ENCODE measurements around the gene ATP6V1B1.

ATP6V1B1 gene

GRCh38 chr2:70927641-70928040 lies 8.1 kb upstream of the ATP6V1B1 start:
- peaks cover 7% of the 10 kb centered on the region for H3K4me1 ChIP-seq (ENCODE audit: control insufficient read depth, low read length)
- no peaks in the 10 kb centered on the region for H4K20me1 ChIP-seq (ENCODE audit: control insufficient read depth, insufficient read depth, low read depth, low read length)

GRCh38 chr2:70928366-70928765 lies 7.3 kb upstream of the ATP6V1B1 start:
- Histone ChIP-seq H3K79me2 (ENCODE audit: control insufficient read depth, low read length) (no peaks in the 10 kb centered on the region), H3K4me2 (ENCODE audit: low read length) (no peak overlapping the region), H3K4me3 (ENCODE audit: low read length) (no peak overlapping the region), H3K9me3 (ENCODE audit: control insufficient read depth, insufficient read depth, low read length) (no peaks in the 10 kb centered on the region), H3K9me2 (replicated peaks; ENCODE audit: control insufficient read depth, low read length) (no peaks in the 10 kb centered on the region), H3K4me1 (ENCODE audit: control insufficient read depth, low read length) (peaks cover 7% of the 10 kb centered on the region), H4K20me1 (ENCODE audit: control insufficient read depth, insufficient read depth, low read depth, low read length) (no peaks in the 10 kb centered on the region), H3K36me3 (ENCODE audit: control insufficient read depth, low read length) (no peaks in the 10 kb centered on the region), H3K27me3 (ENCODE audit: control insufficient read depth, low read length) (peaks cover 4% of the 10 kb centered on the region), H3F3A (ENCODE audit: control insufficient read depth, insufficient read depth) (no peaks in the 10 kb centered on the region), H3K27ac (ENCODE audit: low read depth, low read length) (no peak overlapping the region)
- TF ChIP-seq CTCF (IDR thresholded peaks at IDR 0.05; ENCODE audit: low read depth, low read length, poor library complexity, severe bottlenecking) (no peak), EZH2phosphoT487 (IDR thresholded peaks at IDR 0.05; ENCODE audit: borderline replicate concordance, low read length) (no peak)

More at GRCh38 chr2:70927641-70928040, 8.1 kb upstream of the ATP6V1B1 start:
- no peaks in the 10 kb centered on the region for H3F3A ChIP-seq (ENCODE audit: control insufficient read depth, insufficient read depth)
- no peak for TF ChIP-seq CTCF (IDR thresholded peaks at IDR 0.05; ENCODE audit: low read depth, low read length, poor library complexity, severe bottlenecking)
- H3K4me3 ChIP-seq (ENCODE audit: low read length) = no peak overlapping the region
- no peak overlapping the region for H3K27ac ChIP-seq (ENCODE audit: low read depth, low read length)
- H3K9me3 ChIP-seq (ENCODE audit: control insufficient read depth, insufficient read depth, low read length) = no peaks in the 10 kb centered on the region
- peaks cover 4% of the 10 kb centered on the region for H3K27me3 ChIP-seq (ENCODE audit: control insufficient read depth, low read length)
- no peaks in the 10 kb centered on the region for H3K9me2 ChIP-seq (replicated peaks; ENCODE audit: control insufficient read depth, low read length)
- H3K79me2 ChIP-seq (ENCODE audit: control insufficient read depth, low read length) = no peaks in the 10 kb centered on the region
- no peak overlapping the region for H3K4me2 ChIP-seq (ENCODE audit: low read length)
- no peaks in the 10 kb centered on the region for H3K36me3 ChIP-seq (ENCODE audit: control insufficient read depth, low read length)

GRCh38 chr2:70930371-70931329 lies 5.0 kb upstream of the ATP6V1B1 start:
- H3K79me2 ChIP-seq (ENCODE audit: control insufficient read depth, low read length) = no peaks in the 10 kb centered on the region
- no peaks in the 10 kb centered on the region for H3K9me3 ChIP-seq (ENCODE audit: control insufficient read depth, insufficient read depth, low read length)
- no peak overlapping the region for H3K4me3 ChIP-seq (ENCODE audit: low read length)
- H3K4me2 ChIP-seq (ENCODE audit: low read length) = no peak overlapping the region
- no peak for TF ChIP-seq CTCF (IDR thresholded peaks at IDR 0.05; ENCODE audit: low read depth, low read length, poor library complexity, severe bottlenecking)
- TF ChIP-seq EZH2phosphoT487 (IDR thresholded peaks at IDR 0.05; ENCODE audit: borderline replicate concordance, low read length) = no peak
- peaks cover 14% of the 10 kb centered on the region for H3K27me3 ChIP-seq (ENCODE audit: control insufficient read depth, low read length)
- H3K36me3 ChIP-seq (ENCODE audit: control insufficient read depth, low read length) = no peaks in the 10 kb centered on the region
- H3K9me2 ChIP-seq (replicated peaks; ENCODE audit: control insufficient read depth, low read length) = no peaks in the 10 kb centered on the region
- H4K20me1 ChIP-seq (ENCODE audit: control insufficient read depth, insufficient read depth, low read depth, low read length) = no peaks in the 10 kb centered on the region
- H3K4me1 ChIP-seq (ENCODE audit: control insufficient read depth, low read length) = peaks cover 7% of the 10 kb centered on the region
- no peak overlapping the region for H3K27ac ChIP-seq (ENCODE audit: low read depth, low read length)
- no peaks in the 10 kb centered on the region for H3F3A ChIP-seq (ENCODE audit: control insufficient read depth, insufficient read depth)

Measured in DOHH2 (cell line).